HepG2 (cell line): ENCODE data around the gene TRIM7.

Source experiments
- ATM ChIP-seq: fragments of 450-650 bp; IDR thresholded peaks from 2 replicates; pipeline ENCODE4 v1.7.1; 2017; ENCODE audit warnings: mild to moderate bottlenecking, borderline replicate concordance
- IRF2 ChIP-seq: IDR thresholded peaks from 2 replicates; pipeline ENCODE4 v1.6.1; 2018; ENCODE audit warnings: missing genetic modification reagents, missing compliant biosample characterization
- STAT5B ChIP-seq: sonication (generic); formaldehyde crosslinking; IDR thresholded peaks from 2 replicates; pipeline ENCODE4 v1.4.0; 2020; ENCODE audit warnings: missing genetic modification reagents
- ZNF550 ChIP-seq: sonication (generic); formaldehyde crosslinking; IDR thresholded peaks from 2 replicates; pipeline ENCODE4 v1.4.0; 2020; ENCODE audit warnings: mild to moderate bottlenecking, missing genetic modification reagents, borderline replicate concordance

DNA sequence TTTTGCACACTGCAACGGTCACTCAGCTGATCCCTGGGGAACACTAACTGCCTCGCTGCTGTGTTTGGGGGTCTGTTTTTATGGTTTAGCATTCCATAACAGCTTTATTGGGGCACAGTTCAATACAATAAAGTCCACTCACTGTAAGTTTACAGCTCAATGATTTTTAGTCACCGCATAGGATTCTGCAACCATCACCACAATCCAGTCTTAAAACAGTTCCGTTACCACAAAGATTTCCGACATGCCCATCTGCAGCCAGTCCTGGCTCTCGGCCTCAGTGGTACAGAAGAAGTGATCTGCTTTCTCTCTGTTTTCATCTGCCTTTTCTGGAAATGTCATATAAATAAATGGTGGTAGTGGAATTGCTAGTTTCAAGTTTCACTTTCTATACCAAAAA lies 34.0 kb downstream of the TRIM7 start:
- TF ChIP-seq IRF2 (CRISPR knock-in tag) (no peak), STAT5B (no peak), ATM (no peak), ZNF550 (CRISPR knock-in tag) (no peak)
